Activated T-cell treated with anti-CD3 and anti-CD28 coated beads for 1 hour (primary cell): ENCODE measurements around the gene BBS9.
"Not testable (repeated sequence)": the region's sequence is repeated elsewhere in the genome, so short reads cannot be mapped to it uniquely, and the experiment has no call there.

Experiments used
- DNase-seq: peaks from one replicate; pipeline ENCODE4 v3.0.0-alpha.2; 2020; ENCODE audit warnings: low read depth

Gene BBS9

GRCh38 chr7:33500703-33501701 is 371.6 kb downstream of the BBS9 start:
- no peak for DNase-seq

DNA sequence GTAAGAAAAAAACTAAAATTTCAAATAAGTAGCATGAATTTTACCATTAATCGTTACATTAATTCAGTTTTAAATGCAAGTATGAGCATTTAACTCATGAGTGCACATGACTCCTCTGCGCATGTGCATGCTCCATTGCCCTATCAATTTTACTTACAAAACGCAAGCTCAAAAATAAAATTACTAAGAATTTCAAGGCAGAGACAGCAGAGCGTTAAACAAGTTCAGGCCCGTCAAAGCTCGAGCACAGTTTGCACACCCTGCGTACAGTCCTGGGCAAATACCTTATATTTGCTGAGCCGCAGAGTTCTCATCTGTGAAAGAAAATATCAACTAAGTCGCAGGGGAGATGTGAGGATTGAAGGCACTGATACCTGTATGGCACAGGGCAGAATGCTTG is 373.6 kb downstream of the BBS9 start:
- no peak for DNase-seq

- no peak for DNase-seq
These were observed 374.4 kb downstream of the BBS9 start for GRCh38 chr7:33503736-33504135.

DNA sequence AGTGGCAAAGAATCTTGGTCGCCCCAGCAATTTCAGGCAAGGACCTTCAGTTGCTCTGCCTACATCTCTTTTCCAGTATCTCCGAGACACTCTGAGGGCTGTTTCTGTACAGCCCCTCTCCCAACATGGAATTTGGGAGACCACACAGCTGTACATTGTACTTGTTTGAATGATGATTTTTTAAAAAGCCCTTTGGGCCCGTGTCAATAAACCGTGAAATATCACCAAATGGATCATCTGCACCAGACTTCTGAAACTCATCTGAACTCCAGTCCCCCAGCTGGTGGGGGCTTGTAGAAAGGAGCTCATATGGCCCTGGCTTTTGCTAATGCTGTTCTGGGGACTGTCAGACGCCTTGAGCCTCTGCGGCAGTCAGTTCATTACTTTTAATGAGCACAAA is 374.9 kb downstream of the BBS9 start:
- no peak for DNase-seq

DNA sequence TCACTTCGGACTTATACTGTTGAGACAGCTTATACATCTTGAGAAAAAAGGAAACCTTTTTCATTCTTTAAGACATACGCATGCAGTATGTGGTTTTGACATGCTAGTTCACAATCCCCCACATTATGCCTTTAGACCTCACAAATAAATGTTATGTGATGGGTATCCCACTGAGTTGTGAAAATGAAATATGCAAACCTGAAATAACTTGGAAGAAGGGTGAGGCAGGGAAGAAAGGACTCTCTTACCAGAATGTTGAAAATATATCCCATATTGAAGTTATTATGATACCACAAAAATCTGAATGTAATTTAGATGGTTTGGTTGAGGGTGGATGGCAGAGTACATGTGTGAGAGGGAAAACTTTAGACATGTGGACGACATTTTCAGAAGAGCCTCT is 379.8 kb downstream of the BBS9 start:
- no peak for DNase-seq

- DNase-seq = no peak
These were observed 382.4 kb downstream of the BBS9 start for GRCh38 chr7:33511778-33512177.

- no peak for DNase-seq
These were observed 387.2 kb downstream of the BBS9 start for GRCh38 chr7:33516568-33516967.

- no peak for DNase-seq
These were observed 387.8 kb downstream of the BBS9 start for GRCh38 chr7:33517191-33517590.

DNA sequence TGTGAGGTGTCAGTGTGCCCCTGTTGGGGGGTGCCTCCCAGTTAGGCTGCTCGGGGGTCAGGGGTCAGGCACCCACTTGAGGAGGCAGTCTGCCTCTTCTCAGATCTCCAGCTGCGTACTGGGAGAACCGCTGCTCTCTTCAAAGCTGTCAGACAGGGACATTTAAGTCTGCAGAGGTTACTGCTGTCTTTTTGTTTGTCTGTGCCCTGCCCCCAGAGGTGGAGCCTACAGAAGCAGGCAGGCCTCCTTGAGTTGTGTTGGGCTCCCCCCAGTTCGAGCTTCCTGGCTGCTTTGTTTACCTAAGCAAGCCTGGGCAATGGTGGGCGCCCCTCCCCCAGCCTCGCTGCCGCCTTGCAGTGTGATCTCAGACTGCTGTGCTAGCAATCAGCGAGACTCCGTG is 397.6 kb downstream of the BBS9 start:
- DNase-seq = not testable (repeated sequence)

GRCh38 chr7:33527613-33528012 is 398.2 kb downstream of the BBS9 start:
- DNase-seq = not testable (repeated sequence)

GRCh38 chr7:33529070-33529469 is 399.7 kb downstream of the BBS9 start:
- no peak for DNase-seq

DNA sequence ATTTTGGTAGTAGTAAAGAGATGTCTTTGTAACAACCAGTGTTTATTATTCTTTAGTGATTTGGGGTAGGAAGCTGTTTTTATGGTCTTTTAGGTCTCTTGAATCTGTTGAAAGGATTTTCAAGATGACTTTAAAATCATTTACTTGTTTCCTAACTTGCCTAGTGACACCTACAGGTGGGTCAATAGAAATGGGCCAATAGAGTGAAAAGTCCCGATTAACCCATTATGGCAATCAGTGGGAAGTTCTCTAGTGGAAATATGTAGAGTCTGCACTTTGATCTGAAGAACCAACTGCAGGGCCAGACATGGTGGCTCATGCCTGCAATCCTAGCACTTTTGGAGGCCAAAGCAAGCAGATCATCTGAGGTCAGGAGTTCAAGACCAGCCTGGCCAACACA is 401.3 kb downstream of the BBS9 start:
- DNase-seq = no peak

DNA sequence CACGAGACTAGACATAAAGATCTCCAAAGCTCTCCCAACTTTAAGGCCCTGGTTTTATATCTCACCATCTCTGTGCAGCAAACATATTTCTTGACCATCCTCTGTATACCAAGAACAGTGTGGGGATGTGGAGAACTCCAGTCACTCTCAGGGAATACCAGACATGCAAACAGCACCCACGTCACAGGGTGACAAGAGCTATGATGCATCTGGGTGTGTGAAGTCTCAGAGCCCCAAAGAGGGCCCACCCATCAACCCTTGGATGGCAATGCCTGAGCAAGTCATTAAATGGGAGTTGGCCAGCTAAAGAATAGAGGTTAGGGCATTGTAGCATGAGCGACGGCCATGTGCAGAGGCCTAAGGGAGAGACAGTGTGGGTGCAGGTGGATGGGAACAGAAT is 402.5 kb downstream of the BBS9 start:
- DNase-seq = no peak

DNA sequence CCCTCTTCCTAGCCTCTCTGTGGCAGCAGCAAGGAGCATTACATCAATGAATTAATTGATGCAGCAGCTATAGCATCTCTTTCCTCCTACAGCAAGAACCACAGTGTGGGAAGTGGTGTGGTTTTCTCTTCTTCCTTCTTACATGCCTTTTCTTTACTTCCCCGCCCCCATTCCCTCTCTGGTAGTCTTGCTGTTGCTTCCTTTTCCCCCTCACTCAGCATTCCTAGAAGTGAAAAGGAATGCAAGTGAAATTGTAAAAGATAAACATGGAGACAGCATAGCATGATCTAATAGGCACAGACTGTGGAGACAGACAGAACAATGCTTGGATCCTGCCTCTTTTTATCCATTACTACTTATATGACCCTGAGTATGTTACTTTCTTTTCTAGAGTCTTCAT is 405.5 kb downstream of the BBS9 start:
- DNase-seq = no peak

DNA sequence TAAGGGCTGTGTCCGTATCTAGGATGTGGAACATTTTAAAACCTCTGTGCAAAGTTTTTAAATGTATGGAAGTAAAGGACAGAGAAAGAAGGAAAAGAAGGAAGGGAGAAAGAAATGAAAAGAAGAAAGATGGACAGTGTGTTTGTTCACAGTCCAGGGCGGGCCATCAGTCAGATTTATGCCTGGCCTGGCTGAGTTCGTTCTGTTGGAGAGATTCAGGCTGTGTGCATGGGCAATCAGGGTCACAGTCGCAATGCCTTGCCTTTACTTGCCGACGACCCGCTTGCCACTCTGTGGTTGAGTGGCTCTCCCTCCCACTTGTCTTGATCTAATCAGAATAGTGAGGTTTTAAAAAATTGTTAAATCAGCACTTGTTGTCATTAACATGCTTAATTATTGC is 406.6 kb downstream of the BBS9 start:
- DNase-seq = no peak

- DNase-seq = no peak
These were observed 407.2 kb downstream of the BBS9 start for GRCh38 chr7:33536398-33537103.

DNA sequence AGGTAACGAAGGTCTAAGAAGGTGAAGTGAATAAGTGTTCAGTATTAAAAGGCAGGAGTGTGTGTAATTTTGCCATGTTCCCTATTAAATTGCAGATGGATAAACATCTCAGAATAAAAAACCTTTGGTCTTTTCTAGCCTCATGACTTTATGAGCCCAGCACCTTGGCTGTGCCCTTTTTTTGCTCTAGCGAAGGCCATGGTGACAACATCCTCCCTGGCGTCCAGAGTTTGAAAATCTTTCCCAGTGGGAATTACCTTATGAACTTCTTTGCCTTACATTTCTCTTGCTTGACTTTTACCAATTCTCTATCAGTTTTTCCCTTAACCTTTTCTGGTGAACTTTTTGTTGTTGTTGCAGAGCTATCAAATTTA is 407.7 kb downstream of the BBS9 start:
- DNase-seq = no peak

- DNase-seq = no peak
These were observed 409.8 kb downstream of the BBS9 start for GRCh38 chr7:33539198-33539597.

GRCh38 chr7:33539659-33540400 is 410.5 kb downstream of the BBS9 start:
- no peak for DNase-seq

DNA sequence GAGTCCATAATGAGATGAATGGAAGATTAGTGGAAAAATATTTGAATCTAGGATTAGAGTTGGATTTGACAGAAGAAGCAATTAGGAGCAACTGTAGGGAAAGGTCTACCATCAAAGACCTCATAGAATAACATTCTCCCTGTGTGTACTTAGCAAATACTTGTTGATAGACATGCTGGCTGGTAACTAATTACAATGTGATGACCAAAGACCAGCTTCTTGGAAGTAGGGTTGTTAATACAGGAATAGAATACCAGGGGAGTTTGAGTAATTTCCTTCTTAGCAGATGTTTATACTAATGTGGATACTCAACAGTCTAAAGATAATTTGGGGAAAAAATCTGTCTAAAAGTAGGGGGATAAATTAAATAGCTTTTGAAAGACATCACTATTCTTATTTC is 418.5 kb downstream of the BBS9 start:
- no peak for DNase-seq

GRCh38 chr7:33550363-33550762 is 421.0 kb downstream of the BBS9 start:
- no peak for DNase-seq

- DNase-seq = no peak
These were observed 421.6 kb downstream of the BBS9 start for GRCh38 chr7:33550979-33551378.

DNA sequence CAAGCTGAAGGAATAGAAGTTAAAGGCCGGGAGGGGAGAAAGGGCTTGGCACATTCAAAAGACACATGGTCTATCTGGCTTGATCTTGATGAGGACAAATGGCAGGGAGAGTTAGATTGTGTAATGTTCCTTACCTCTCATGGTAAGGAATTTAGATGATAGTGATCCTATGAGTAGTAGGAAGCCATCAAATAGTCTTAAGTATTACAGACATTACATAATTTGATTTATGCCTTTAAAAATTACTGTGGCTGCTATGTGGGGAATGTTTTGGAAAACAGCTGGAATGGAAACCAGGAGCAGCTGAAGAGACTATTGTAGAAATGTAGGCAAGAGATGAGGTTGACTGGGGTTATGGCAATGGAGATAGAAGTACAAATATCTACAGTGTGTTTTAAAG is 424.7 kb downstream of the BBS9 start:
- DNase-seq = no peak
